ENCODE results near the gene MBNL2. TPM values are rescaled to one million over a fixed set of nuclear protein-coding genes. Genes with fewer than 3 reads are reported as not detected.

The MBNL2 gene
- total and polyA plus RNA-seq, 2 of the 13 experiments (the other 11 are each of a cell fraction or from before 2014, with no cell fraction given) = 30.8 to 59.0 TPM

DNA sequence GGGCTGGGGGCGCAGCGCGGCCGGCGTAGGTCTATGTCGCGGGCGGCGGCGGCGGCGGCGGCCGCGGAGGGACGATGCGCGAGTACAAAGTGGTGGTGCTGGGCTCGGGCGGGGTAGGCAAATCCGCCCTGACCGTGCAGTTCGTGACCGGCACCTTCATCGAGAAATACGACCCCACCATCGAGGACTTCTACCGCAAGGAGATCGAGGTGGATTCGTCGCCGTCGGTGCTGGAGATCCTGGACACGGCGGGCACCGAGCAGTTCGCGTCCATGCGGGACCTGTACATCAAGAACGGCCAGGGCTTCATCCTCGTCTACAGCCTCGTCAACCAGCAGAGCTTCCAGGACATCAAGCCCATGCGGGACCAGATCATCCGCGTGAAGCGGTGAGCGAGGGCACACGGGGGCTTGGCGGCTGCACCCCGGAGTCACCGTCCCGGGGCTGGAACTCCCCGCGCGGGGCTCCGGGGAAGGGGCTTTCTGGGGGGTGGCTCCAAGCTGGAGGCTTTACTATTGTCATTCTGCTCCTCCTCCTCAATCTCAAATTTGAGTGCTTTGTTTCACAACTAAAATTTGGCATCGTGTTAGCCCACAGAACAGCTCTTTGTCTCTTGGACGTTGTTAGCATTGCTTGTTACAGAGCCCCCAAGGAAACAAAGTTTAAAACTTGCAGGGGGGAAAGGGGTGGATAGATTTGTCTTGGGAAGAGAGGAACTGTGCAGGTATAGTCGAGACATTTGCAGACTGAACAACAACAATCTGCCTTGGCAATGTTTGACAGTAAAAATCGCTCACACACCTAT, 212.5 kb downstream of the MBNL2 start (continued):
- TF ChIP-seq ZNF607 (CRISPR knock-in tag; IDR thresholded peaks at IDR 0.05; ENCODE audit: borderline replicate concordance) = 0 out of 2 replicates have a peak, but pooled peaks have one; percentile 35
- TF ChIP-seq, protein P1, sequence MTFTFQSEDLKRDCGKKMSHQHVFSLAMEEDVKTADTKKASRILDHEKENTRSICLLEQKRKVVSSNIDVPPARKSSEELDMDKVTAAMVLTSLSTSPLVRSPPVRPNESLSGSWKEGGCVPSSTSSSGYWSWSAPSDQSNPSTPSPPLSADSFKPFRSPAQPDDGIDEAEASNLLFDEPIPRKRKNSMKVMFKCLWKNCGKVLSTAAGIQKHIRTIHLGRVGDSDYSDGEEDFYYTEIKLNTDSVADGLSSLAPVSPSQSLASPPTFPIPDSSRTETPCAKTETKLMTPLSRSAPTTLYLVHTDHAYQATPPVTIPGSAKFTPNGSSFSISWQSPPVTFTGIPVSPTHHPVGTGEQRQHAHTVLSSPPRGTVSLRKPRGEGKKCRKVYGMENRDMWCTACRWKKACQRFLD (CRISPR knock-in tag; IDR thresholded peaks at IDR 0.05; ENCODE audit: borderline replicate concordance) = no peak
- no peak; the same call in 1 of the 2 replicates for TF ChIP-seq ZNF790 (CRISPR knock-in tag; IDR thresholded peaks at IDR 0.05; ENCODE audit: borderline replicate concordance)
- TF ChIP-seq NFATC3 (CRISPR knock-in tag; IDR thresholded peaks at IDR 0.05) = no peak
- TF ChIP-seq ZNF891 (CRISPR knock-in tag; IDR thresholded peaks at IDR 0.05) = no peak
- no peak for TF ChIP-seq HES4 (CRISPR knock-in tag; IDR thresholded peaks at IDR 0.05; ENCODE audit: borderline replicate concordance)
- no peak for TF ChIP-seq RFX3 (CRISPR knock-in tag; IDR thresholded peaks at IDR 0.05)
- TF ChIP-seq, protein P2, sequence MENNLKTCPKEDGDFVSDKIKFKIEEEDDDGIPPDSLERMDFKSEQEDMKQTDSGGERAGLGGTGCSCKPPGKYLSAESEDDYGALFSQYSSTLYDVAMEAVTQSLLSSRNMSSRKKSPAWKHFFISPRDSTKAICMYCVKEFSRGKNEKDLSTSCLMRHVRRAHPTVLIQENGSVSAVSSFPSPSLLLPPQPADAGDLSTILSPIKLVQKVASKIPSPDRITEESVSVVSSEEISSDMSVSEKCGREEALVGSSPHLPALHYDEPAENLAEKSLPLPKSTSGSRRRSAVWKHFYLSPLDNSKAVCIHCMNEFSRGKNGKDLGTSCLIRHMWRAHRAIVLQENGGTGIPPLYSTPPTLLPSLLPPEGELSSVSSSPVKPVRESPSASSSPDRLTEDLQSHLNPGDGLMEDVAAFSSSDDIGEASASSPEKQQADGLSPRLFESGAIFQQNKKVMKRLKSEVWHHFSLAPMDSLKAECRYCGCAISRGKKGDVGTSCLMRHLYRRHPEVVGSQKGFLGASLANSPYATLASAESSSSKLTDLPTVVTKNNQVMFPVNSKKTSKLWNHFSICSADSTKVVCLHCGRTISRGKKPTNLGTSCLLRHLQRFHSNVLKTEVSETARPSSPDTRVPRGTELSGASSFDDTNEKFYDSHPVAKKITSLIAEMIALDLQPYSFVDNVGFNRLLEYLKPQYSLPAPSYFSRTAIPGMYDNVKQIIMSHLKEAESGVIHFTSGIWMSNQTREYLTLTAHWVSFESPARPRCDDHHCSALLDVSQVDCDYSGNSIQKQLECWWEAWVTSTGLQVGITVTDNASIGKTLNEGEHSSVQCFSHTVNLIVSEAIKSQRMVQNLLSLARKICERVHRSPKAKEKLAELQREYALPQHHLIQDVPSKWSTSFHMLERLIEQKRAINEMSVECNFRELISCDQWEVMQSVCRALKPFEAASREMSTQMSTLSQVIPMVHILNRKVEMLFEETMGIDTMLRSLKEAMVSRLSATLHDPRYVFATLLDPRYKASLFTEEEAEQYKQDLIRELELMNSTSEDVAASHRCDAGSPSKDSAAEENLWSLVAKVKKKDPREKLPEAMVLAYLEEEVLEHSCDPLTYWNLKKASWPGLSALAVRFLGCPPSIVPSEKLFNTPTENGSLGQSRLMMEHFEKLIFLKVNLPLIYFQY (CRISPR knock-in tag; IDR thresholded peaks at IDR 0.05; ENCODE audit: borderline replicate concordance) = no peak
- no peak; the same call in 1 of the 2 replicates for TF ChIP-seq ZFY (CRISPR knock-in tag; IDR thresholded peaks at IDR 0.05)
- no peak for TF ChIP-seq ZNF737 (CRISPR knock-in tag; IDR thresholded peaks at IDR 0.05; ENCODE audit: borderline replicate concordance)
- TF ChIP-seq FOXP1 (IDR thresholded peaks at IDR 0.05) = no peak
- no peak for TF ChIP-seq FOXP1 (CRISPR knock-in tag; IDR thresholded peaks at IDR 0.05)
- TF ChIP-seq ZMYM4 (CRISPR knock-in tag; IDR thresholded peaks at IDR 0.05) = peak; percentile 43; the same call in 1 of the 2 replicates
- TF ChIP-seq, protein P3, sequence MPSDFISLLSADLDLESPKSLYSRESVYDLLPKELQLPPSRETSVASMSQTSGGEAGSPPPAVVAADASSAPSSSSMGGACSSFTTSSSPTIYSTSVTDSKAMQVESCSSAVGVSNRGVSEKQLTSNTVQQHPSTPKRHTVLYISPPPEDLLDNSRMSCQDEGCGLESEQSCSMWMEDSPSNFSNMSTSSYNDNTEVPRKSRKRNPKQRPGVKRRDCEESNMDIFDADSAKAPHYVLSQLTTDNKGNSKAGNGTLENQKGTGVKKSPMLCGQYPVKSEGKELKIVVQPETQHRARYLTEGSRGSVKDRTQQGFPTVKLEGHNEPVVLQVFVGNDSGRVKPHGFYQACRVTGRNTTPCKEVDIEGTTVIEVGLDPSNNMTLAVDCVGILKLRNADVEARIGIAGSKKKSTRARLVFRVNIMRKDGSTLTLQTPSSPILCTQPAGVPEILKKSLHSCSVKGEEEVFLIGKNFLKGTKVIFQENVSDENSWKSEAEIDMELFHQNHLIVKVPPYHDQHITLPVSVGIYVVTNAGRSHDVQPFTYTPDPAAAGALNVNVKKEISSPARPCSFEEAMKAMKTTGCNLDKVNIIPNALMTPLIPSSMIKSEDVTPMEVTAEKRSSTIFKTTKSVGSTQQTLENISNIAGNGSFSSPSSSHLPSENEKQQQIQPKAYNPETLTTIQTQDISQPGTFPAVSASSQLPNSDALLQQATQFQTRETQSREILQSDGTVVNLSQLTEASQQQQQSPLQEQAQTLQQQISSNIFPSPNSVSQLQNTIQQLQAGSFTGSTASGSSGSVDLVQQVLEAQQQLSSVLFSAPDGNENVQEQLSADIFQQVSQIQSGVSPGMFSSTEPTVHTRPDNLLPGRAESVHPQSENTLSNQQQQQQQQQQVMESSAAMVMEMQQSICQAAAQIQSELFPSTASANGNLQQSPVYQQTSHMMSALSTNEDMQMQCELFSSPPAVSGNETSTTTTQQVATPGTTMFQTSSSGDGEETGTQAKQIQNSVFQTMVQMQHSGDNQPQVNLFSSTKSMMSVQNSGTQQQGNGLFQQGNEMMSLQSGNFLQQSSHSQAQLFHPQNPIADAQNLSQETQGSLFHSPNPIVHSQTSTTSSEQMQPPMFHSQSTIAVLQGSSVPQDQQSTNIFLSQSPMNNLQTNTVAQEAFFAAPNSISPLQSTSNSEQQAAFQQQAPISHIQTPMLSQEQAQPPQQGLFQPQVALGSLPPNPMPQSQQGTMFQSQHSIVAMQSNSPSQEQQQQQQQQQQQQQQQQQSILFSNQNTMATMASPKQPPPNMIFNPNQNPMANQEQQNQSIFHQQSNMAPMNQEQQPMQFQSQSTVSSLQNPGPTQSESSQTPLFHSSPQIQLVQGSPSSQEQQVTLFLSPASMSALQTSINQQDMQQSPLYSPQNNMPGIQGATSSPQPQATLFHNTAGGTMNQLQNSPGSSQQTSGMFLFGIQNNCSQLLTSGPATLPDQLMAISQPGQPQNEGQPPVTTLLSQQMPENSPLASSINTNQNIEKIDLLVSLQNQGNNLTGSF (CRISPR knock-in tag; IDR thresholded peaks at IDR 0.05) = no peak
- no peak for TF ChIP-seq ELF4 (CRISPR knock-in tag; IDR thresholded peaks at IDR 0.05; ENCODE audit: borderline replicate concordance)
- TF ChIP-seq, protein P4, sequence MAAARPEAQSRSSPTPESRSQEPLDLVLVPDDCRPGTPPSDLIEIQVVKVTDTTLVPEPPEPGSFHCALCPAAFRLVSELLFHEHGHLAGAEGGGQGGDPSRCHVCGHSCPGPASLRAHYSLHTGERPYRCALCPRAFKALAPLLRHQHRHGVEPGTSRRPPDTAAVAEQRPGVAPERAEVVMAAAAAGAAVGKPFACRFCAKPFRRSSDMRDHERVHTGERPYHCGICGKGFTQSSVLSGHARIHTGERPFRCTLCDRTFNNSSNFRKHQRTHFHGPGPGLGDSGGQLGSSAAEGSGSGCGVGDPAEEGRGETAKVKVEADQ (CRISPR knock-in tag; IDR thresholded peaks at IDR 0.05; ENCODE audit: borderline replicate concordance) = no peak
- no peak for TF ChIP-seq GABPA (IDR thresholded peaks at IDR 0.05; ENCODE audit: low read depth, low read length)
- no peak for TF ChIP-seq GABPA (CRISPR knock-in tag; IDR thresholded peaks at IDR 0.05; ENCODE audit: low read depth)
- TF ChIP-seq ZC3H4 (CRISPR knock-in tag; IDR thresholded peaks at IDR 0.05; ENCODE audit: borderline replicate concordance) = no peak
